ENCODE results near the gene ITPKA.

- TF ChIP-seq CTCF (IDR thresholded peaks at IDR 0.05; ENCODE audit: borderline replicate concordance, extremely low read depth, low read length, poor library complexity, severe bottlenecking) (no peak), EZH2 (IDR thresholded peaks at IDR 0.05; ENCODE audit: borderline replicate concordance, low read depth, low read length, severe bottlenecking) (no peak)
Observed at GRCh38 chr15:41490355-41490754, 3.3 kb upstream of the ITPKA start.
